Transverse colon (tissue), 4 donors: Measurements from ENCODE around the gene ATP1B1.

Experiments
- EP300 ChIP-seq: sonication (generic); formaldehyde crosslinking; IDR thresholded peaks from one replicate; pipeline ENCODE4 v1.6.1; 2017; ENCODE audit warnings: antibody characterized with exemption, low read depth
- POLR2A ChIP-seq: fragments of 450-650 bp; IDR thresholded peaks from one replicate; pipeline ENCODE4 v1.6.1; 2016; ENCODE audit warnings: antibody characterized with exemption, mild to moderate bottlenecking, moderate library complexity
- POLR2AphosphoS5 ChIP-seq, 3 donors: sonication (generic); formaldehyde crosslinking; IDR thresholded peaks; one replicate each; pipeline ENCODE4 v1.6.1; 2016; ENCODE audit warnings: antibody characterized with exemption in 3 of 3
- TF ChIP-seq, protein P1 (sequence below), 5 experiments: fragments of 200-600 bp in 3 of 5; fragments of 450-650 bp in 2 of 5; sonication (generic) in 3 of 5; IDR thresholded peaks; 1 replicate in 2 of 5; 2 replicates in 3 of 5; pipeline ENCODE4 v1.5.1; 2016 to 2017; ENCODE audit warnings: antibody characterized with exemption in 5 of 5, inconsistent platforms in 3 of 5, mild to moderate bottlenecking in 2 of 5, moderate library complexity in 1 of 5

- TF ChIP-seq POLR2AphosphoS5 (IDR thresholded peaks at IDR 0.05) (peak; percentile 52 to 65 (median 59)), EP300 (no peak), POLR2A (peak; percentile 32)
- TF ChIP-seq, protein P1, sequence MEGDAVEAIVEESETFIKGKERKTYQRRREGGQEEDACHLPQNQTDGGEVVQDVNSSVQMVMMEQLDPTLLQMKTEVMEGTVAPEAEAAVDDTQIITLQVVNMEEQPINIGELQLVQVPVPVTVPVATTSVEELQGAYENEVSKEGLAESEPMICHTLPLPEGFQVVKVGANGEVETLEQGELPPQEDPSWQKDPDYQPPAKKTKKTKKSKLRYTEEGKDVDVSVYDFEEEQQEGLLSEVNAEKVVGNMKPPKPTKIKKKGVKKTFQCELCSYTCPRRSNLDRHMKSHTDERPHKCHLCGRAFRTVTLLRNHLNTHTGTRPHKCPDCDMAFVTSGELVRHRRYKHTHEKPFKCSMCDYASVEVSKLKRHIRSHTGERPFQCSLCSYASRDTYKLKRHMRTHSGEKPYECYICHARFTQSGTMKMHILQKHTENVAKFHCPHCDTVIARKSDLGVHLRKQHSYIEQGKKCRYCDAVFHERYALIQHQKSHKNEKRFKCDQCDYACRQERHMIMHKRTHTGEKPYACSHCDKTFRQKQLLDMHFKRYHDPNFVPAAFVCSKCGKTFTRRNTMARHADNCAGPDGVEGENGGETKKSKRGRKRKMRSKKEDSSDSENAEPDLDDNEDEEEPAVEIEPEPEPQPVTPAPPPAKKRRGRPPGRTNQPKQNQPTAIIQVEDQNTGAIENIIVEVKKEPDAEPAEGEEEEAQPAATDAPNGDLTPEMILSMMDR (IDR thresholded peaks at IDR 0.05), result no peak
Measured at GRCh38 chr1:169115891-169116585, 9.5 kb downstream of the ATP1B1 start.
